IPS-15b (cell line): ENCODE results near the gene GABRR1.

Experiments used
- H3K27me3 ChIP-seq: one replicate; pipeline ENCODE4 v1.6.1; 2013; ENCODE audit warnings: low read length; ENCODE audit not compliant: control insufficient read depth, insufficient read depth
- H3K36me3 ChIP-seq: one replicate; pipeline ENCODE4 v1.6.1; 2013; ENCODE audit warnings: low read length; ENCODE audit not compliant: control insufficient read depth, insufficient read depth
- H3K4me1 ChIP-seq: one replicate; pipeline ENCODE4 v1.6.1; 2013; ENCODE audit warnings: mild to moderate bottlenecking, low read length; ENCODE audit not compliant: control insufficient read depth, insufficient read depth
- H3K4me3 ChIP-seq: one replicate; pipeline ENCODE4 v1.5.1; 2013; ENCODE audit warnings: low read depth, low read length
- H3K9ac ChIP-seq: one replicate; pipeline ENCODE4 v1.6.1; 2013; ENCODE audit warnings: low read depth, mild to moderate bottlenecking, low read length
- H3K9me3 ChIP-seq: one replicate; pipeline ENCODE4 v1.6.1; 2013; ENCODE audit warnings: mild to moderate bottlenecking, low read length; ENCODE audit not compliant: control insufficient read depth, insufficient read depth

The GABRR1 gene

DNA sequence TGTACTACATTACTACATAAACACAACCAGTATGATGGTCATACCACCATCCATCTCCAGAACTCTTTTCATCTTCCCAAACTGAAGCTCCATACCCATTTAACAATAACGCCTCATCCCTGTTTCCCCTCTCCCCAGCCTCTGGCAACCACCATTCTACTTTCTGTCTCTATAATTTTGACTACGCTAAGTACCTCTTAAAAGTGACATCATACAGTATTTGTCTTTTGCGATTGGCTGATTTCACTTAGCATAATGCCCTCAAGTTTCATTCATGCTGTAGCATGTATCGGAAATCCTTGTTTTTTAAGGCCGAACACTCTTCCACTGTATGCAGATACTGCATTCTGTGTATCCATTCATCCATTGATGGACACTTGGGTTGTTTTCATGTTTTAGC, 29.7 kb downstream of the GABRR1 start:
- Histone ChIP-seq H3K27me3 (no peaks in the 10 kb centered on the region), H3K4me1 (peaks cover 16% of the 10 kb centered on the region), H3K4me3 (no peak overlapping the region), H3K9me3 (no peaks in the 10 kb centered on the region), H3K36me3 (no peaks in the 10 kb centered on the region), H3K9ac (no peak overlapping the region)

DNA sequence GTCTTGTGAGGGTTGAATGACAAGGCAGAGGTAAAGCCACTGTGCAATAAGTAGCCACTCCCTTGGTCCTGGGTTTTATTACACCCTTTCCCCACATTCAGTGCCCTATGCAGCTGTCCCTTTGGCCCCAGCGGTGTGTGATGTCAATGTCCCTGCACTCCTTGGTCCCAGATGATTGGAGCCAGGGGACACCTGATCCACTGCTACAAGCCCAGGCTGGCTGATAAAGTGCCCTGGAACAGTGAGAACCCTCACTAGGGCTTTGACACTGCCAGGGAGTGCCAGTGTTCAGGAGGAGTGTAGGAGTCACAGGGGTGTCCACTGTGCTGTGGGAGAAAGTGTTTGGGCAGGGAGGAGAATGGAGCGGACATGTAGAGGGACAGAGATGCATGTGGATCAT, 30.4 kb downstream of the GABRR1 start:
- Histone ChIP-seq H3K9ac (no peak overlapping the region), H3K36me3 (no peaks in the 10 kb centered on the region), H3K4me1 (peaks cover 16% of the 10 kb centered on the region), H3K27me3 (no peaks in the 10 kb centered on the region), H3K4me3 (no peak overlapping the region), H3K9me3 (no peaks in the 10 kb centered on the region)

DNA sequence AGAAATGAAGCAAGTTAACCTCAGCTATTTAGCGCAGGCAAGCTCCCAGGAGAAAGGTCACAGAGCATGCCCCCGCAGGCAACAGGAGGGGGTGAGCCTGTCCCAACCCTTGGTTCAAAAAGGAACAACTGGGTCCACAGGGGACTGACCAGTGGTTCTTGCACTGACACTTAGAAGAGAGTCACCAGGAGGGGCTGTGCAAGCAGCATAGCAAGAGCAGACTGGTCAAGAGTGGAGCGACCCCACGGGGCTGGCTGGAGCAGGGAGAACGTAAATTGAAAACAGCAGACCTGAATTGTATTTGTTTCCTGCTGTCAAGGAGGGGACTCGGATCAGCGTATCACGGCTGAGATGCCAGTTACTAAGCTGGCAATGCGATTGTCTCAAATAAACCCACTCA, 32.8 kb downstream of the GABRR1 start:
- Histone ChIP-seq H3K9ac (no peak overlapping the region), H3K27me3 (no peaks in the 10 kb centered on the region), H3K36me3 (no peaks in the 10 kb centered on the region), H3K9me3 (no peaks in the 10 kb centered on the region), H3K4me3 (no peak overlapping the region), H3K4me1 (no peaks in the 10 kb centered on the region)

DNA sequence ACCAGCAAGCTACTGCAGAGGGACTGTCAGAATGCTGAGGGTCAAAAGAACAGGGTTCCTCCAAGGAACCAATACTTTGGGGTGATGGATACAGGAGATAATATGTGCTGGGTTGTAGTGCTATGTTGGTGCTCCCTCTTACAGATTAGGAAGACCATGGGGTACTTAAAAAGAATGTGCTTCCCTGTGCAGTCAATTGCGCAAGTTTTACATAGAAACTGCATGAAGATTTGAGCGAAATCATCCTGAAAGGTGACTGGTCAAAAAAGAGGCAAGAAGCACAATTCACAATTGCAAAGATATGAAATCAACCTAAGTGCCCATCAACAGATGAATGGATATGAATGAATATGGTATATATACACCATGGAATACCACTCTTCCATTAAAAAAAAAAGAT, 33.9 kb downstream of the GABRR1 start:
- H3K9me3 ChIP-seq = no peaks in the 10 kb centered on the region
- no peaks in the 10 kb centered on the region for H3K4me1 ChIP-seq
- no peaks in the 10 kb centered on the region for H3K36me3 ChIP-seq
- no peak overlapping the region for H3K4me3 ChIP-seq
- no peaks in the 10 kb centered on the region for H3K27me3 ChIP-seq
- H3K9ac ChIP-seq = no peak overlapping the region

DNA sequence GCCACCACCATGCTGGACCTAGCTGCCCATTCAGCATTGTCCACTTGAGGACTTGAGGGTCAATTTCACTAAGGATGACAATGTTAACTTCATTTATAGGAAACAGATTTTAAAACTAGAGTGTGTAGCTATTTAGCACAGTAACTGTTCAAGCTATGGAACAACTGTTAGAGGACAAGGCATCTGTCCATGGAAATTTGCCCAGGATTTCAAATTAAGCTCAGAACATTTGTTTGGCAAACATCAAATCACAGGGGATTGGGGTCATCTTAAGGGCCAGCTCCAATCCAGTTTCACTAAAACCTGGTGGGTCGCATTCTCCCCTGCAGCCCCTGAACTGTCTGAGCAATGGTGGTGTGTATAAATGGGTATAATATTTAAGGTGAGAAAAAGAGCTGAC, 36.2 kb downstream of the GABRR1 start:
- no peaks in the 10 kb centered on the region for H3K9me3 ChIP-seq
- H3K9ac ChIP-seq = no peak overlapping the region
- H3K27me3 ChIP-seq = no peaks in the 10 kb centered on the region
- H3K4me3 ChIP-seq = no peak overlapping the region
- no peaks in the 10 kb centered on the region for H3K36me3 ChIP-seq
- H3K4me1 ChIP-seq = no peaks in the 10 kb centered on the region

DNA sequence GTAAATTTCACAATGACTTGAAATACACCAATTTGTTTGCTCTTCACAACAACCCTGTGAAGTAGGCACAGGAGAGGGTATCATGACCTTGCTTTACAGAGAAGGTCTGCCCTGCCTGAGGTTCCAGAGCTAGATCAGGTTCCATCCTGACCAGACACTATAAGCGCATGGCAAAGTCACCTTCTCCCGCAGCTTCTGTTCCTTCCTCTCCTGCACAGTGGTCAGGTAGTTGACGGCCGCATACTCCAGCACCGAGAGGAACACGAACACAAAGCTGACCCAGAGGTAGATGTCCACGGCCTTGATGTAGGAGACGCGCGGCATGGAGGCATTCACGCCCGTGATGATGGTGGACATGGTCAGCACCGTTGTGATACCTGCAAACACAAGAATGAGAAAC, 37.0 kb downstream of the GABRR1 start:
- Histone ChIP-seq H3K36me3 (no peaks in the 10 kb centered on the region), H3K9me3 (no peaks in the 10 kb centered on the region), H3K9ac (no peak overlapping the region), H3K4me1 (no peaks in the 10 kb centered on the region), H3K4me3 (no peak overlapping the region), H3K27me3 (no peaks in the 10 kb centered on the region)

DNA sequence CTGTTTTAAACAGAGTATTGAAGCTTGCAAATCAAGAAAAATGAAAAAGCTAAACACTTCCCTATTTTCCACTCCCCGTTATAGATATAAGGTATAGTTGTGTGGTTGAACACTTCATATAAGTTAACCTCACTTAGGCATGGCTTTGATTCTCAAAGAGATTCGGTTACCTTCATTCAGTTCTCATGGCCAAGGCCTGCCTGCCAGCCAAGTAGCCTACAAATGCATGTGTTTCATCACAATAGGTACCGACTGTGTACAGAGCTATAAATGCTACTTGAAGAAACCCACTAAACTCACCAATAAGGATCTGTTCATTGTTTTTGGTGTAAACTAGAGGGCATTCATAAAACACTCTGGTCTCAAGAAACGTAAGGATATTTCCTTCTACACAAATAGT, 43.5 kb downstream of the GABRR1 start:
- no peaks in the 10 kb centered on the region for H3K36me3 ChIP-seq
- no peaks in the 10 kb centered on the region for H3K9me3 ChIP-seq
- H3K4me1 ChIP-seq = no peaks in the 10 kb centered on the region
- H3K4me3 ChIP-seq = no peak overlapping the region
- H3K9ac ChIP-seq = no peak overlapping the region
- H3K27me3 ChIP-seq = no peaks in the 10 kb centered on the region

DNA sequence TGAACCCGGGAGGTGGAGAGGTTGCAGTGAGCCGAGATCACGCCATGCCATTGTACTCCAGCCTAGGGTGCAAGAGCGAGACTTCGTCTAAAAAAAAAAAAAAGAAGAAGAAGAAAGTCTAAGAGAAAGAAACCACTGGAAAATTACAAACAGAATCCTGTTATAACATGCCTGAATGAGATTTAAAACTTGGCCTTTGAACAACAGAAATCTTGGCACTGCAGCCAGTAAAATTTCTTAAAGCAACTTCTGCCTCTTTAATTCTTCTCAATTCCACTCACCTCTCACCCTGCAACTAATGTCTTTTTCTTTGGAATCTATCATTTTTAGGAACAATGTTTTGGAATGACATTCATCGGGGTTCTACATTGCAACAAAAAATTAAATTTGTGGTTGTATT, 45.0 kb downstream of the GABRR1 start:
- no peak overlapping the region for H3K9ac ChIP-seq
- no peaks in the 10 kb centered on the region for H3K9me3 ChIP-seq
- H3K36me3 ChIP-seq = no peaks in the 10 kb centered on the region
- H3K27me3 ChIP-seq = no peaks in the 10 kb centered on the region
- H3K4me3 ChIP-seq = no peak overlapping the region
- H3K4me1 ChIP-seq = no peaks in the 10 kb centered on the region

DNA sequence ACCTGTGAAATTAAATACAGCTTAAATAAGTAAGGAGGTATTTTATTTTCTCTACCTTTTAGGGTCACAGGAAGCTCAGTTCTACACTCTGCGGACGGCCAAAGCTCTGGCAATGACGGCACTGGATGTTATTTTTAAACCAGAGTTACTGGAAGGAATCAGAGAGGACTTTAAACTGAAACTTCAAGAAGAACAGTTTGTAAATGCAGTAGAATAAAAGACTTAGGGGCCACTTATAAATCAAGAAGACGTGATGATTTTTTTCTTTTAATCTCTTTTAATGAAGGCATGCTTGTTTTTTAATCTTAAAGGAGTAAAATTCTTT, 55.1 kb downstream of the GABRR1 start:
- H3K27me3 ChIP-seq = no peaks in the 10 kb centered on the region
- H3K9ac ChIP-seq = no peak overlapping the region
- H3K9me3 ChIP-seq = no peaks in the 10 kb centered on the region
- no peaks in the 10 kb centered on the region for H3K36me3 ChIP-seq
- no peak overlapping the region for H3K4me3 ChIP-seq
- no peaks in the 10 kb centered on the region for H3K4me1 ChIP-seq

DNA sequence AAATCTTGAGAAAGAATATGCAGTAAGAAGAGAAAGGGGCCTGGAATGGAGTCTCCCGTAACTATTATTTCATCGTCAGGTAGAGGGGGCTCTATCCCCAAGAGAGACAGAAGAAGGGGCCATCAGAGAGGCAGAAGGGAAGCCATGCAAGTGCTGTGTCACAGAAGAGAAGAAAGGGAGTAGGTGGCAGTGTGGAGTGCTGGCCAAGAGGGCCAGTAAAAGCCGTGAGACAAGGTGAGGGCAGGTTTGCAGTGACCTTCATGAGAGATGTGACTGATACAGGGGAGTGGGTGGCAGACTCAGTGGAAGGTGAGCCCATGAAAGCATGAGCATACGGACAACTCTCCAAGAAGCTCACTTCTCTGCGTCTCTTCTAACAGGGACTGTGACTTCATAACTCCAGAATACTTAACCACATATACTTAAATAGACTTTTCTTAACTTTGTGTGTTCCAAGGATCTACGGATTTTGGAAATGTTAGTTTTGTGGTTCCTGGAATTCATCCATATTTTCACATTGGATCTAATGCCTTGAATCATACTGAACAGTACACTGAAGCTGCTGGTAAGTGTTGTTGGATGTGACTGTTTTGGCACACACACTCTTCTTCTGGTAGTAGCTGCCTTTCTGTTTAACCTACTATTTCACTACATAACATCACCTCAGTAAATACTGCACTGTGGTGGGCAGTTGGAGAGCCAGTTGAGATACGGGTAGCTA, 55.7 kb downstream of the GABRR1 start:
- no peak overlapping the region for H3K4me3 ChIP-seq
- no peak overlapping the region for H3K9ac ChIP-seq
- H3K36me3 ChIP-seq = no peaks in the 10 kb centered on the region
- H3K4me1 ChIP-seq = no peaks in the 10 kb centered on the region
- no peaks in the 10 kb centered on the region for H3K27me3 ChIP-seq
- H3K9me3 ChIP-seq = no peaks in the 10 kb centered on the region

DNA sequence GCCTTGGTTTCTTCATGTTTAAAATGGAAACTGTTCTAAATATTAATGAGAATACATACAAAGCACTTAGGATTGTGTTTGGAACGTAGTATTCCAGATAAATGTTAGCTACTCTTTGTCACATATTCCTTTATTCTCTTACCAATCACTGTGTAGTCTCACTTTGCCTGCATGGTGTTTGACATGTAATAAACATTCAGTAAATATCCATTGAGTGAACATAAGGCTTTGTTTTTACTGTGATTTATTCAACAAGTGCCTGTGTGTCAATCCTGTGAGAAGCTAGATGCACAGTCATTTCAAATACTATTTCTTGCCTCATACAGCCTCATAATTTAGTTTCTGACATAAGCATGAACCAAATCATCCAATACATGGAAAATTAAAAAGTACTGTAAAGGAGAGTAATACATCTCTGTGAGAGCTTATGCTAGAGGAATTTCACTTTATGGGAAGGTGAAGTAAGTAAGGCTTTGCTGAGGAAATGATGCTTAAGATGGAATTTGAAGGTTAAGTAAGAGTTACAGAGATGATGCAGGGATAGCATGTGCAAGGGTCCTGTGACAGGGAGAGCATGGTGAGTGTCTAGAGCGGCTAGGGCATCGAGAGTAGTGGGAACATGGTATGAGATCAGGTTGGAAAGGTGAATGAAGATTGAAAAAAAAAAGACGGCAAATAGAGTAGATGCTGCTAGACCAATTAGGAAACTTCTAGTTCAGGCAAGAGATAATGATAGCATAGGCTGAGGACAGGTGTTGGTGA, 56.6 kb downstream of the GABRR1 start:
- no peaks in the 10 kb centered on the region for H3K36me3 ChIP-seq
- H3K9ac ChIP-seq = no peak overlapping the region
- H3K4me3 ChIP-seq = no peak overlapping the region
- H3K9me3 ChIP-seq = no peaks in the 10 kb centered on the region
- H3K4me1 ChIP-seq = no peaks in the 10 kb centered on the region
- no peaks in the 10 kb centered on the region for H3K27me3 ChIP-seq

DNA sequence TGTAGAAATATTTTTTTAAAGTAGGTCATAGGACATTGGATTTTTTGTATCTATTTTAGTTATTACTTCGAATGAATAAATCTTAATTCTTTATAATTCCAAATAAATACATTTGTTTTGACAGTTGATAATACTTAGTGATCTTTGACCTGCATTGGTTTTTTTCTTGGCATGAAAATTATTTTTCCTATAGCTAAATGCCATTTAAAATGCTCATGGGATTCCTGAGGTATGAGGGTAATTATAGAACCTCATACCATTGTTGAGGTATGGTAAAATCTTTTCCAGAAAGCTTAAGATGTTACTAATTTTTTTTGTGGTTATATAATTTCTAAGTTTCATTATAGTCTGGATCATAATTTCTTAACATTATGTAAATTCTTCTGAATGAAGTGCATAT, 63.0 kb downstream of the GABRR1 start:
- no peak overlapping the region for H3K9ac ChIP-seq
- no peak overlapping the region for H3K4me3 ChIP-seq
- no peaks in the 10 kb centered on the region for H3K9me3 ChIP-seq
- peaks cover 2% of the 10 kb centered on the region for H3K27me3 ChIP-seq
- no peaks in the 10 kb centered on the region for H3K36me3 ChIP-seq
- no peaks in the 10 kb centered on the region for H3K4me1 ChIP-seq
